TTC549 (cell line): ENCODE data around the gene HMCN2.

Source experiments
- FAIRE-seq: peaks from 2 replicates; lab custom pipeline; 2012; peaks lifted over from hg19 to GRCh38; lab: Jason Lieb, UNC

Gene HMCN2

GRCh38 chr9:130290291-130291181, 25.0 kb downstream of the HMCN2 start:
- no peak for FAIRE-seq

- no peak for FAIRE-seq
These were observed 25.9 kb downstream of the HMCN2 start for GRCh38 chr9:130291474-130291873.

- no peak for FAIRE-seq
These were observed 26.5 kb downstream of the HMCN2 start for GRCh38 chr9:130292106-130292505.

GRCh38 chr9:130294664-130295063, 29.1 kb downstream of the HMCN2 start:
- FAIRE-seq: no peak

- no peak for FAIRE-seq
These were observed 29.9 kb downstream of the HMCN2 start for GRCh38 chr9:130295431-130295830.

GRCh38 chr9:130295945-130296782, 30.6 kb downstream of the HMCN2 start:
- FAIRE-seq: no peak

- FAIRE-seq: no peak
These were observed 31.2 kb downstream of the HMCN2 start for GRCh38 chr9:130296783-130297055.

- FAIRE-seq: no peak
These were observed 31.8 kb downstream of the HMCN2 start for GRCh38 chr9:130297371-130297770.

GRCh38 chr9:130298662-130299279, 33.2 kb downstream of the HMCN2 start:
- no peak for FAIRE-seq

- FAIRE-seq: no peak
These were observed 34.4 kb downstream of the HMCN2 start for GRCh38 chr9:130299785-130300615.

- FAIRE-seq: no peak
These were observed 35.2 kb downstream of the HMCN2 start for GRCh38 chr9:130300739-130301138.

- FAIRE-seq: no peak
These were observed 36.1 kb downstream of the HMCN2 start for GRCh38 chr9:130301483-130302286.

GRCh38 chr9:130302785-130303612, 37.4 kb downstream of the HMCN2 start:
- no peak for FAIRE-seq

- FAIRE-seq: no peak
These were observed 38.1 kb downstream of the HMCN2 start for GRCh38 chr9:130303613-130304055.

GRCh38 chr9:130304116-130304515, 38.6 kb downstream of the HMCN2 start:
- no peak for FAIRE-seq

- FAIRE-seq: no peak
These were observed 39.1 kb downstream of the HMCN2 start for GRCh38 chr9:130304643-130305042.

- no peak for FAIRE-seq
These were observed 39.8 kb downstream of the HMCN2 start for GRCh38 chr9:130305381-130305780.

GRCh38 chr9:130306823-130307666, 41.5 kb downstream of the HMCN2 start:
- FAIRE-seq: no peak

- no peak for FAIRE-seq
These were observed 42.0 kb downstream of the HMCN2 start for GRCh38 chr9:130307667-130307943.
